ENCODE results near the gene ARHGEF1.
"Not testable (repeated sequence)": the region's sequence is repeated elsewhere in the genome, so short reads cannot be mapped to it uniquely, and the experiment has no call there.

ARHGEF1 gene

GRCh38 chr19:41937525-41938468 lies 54.8 kb downstream of the ARHGEF1 start:
- H3K27ac ChIP-seq, result peak overlapping the region in 1 of 21 experiments; percentile 79
- H3K4me3 ChIP-seq, result no peak overlapping the region

GRCh38 chr19:41939209-41939608 lies 56.2 kb downstream of the ARHGEF1 start:
- not testable (repeated sequence) for H3K27ac ChIP-seq, H3K4me3 ChIP-seq

GRCh38 chr19:41939861-41940730 lies 57.1 kb downstream of the ARHGEF1 start:
- Histone ChIP-seq H3K4me3 (peak overlapping the region; percentile 30 to 49 (median 43)), H3K27ac (peak overlapping the region in 17 of 21 experiments; percentile 3 to 82 (median 51))

GRCh38 chr19:41940731-41941409 lies 57.9 kb downstream of the ARHGEF1 start:
- Histone ChIP-seq H3K4me3 (peak overlapping the region; percentile 30 to 49 (median 43)), H3K27ac (peak overlapping the region in 12 of 21 experiments; percentile 3 to 82 (median 56))

GRCh38 chr19:41941410-41942202 lies 58.6 kb downstream of the ARHGEF1 start:
- Histone ChIP-seq H3K4me3 (peak overlapping the region in 1 of 7 experiments; percentile 43), H3K27ac (no peak overlapping the region)

- Histone ChIP-seq H3K4me3 (no peak overlapping the region), H3K27ac (peak overlapping the region in 2 of 21 experiments; percentile 8 to 21)
These were observed 61.4 kb downstream of the ARHGEF1 start for GRCh38 chr19:41944336-41944735.

- Histone ChIP-seq H3K27ac (peak overlapping the region in 6 of 21 experiments; percentile 8 to 52 (median 24)), H3K4me3 (no peak overlapping the region)
These were observed 62.3 kb downstream of the ARHGEF1 start for GRCh38 chr19:41945135-41945766.

GRCh38 chr19:41947091-41947490 lies 64.1 kb downstream of the ARHGEF1 start:
- Histone ChIP-seq H3K27ac (no peak overlapping the region), H3K4me3 (no peak overlapping the region)

GRCh38 chr19:41951686-41952172 lies 68.7 kb downstream of the ARHGEF1 start:
- Histone ChIP-seq H3K27ac (no peak overlapping the region), H3K4me3 (no peak overlapping the region)

GRCh38 chr19:41955521-41955920 lies 72.5 kb downstream of the ARHGEF1 start:
- Histone ChIP-seq H3K4me3 (no peak overlapping the region), H3K27ac (no peak overlapping the region)

- no peak overlapping the region for H3K27ac ChIP-seq
- H3K4me3 ChIP-seq, result no peak overlapping the region
These were observed 73.6 kb downstream of the ARHGEF1 start for GRCh38 chr19:41956621-41957020.
